HEK293 (cell line): ENCODE results near the gene TTBK1.

ENCODE experiments used
- REST ChIP-seq: fragments of 450-650 bp; formaldehyde crosslinking; IDR thresholded peaks from 2 replicates; pipeline ENCODE4 v1.5.1; 2016; ENCODE audit warnings: missing biosample characterization, missing genetic modification characterization
- ZBTB17 ChIP-seq: fragments of 450-650 bp; formaldehyde crosslinking; IDR thresholded peaks from 2 replicates; pipeline ENCODE4 v1.5.1; 2016; ENCODE audit warnings: missing biosample characterization, missing genetic modification characterization
- ZNF138 ChIP-seq: fragments of 450-650 bp; formaldehyde crosslinking; IDR thresholded peaks from 2 replicates; pipeline ENCODE4 v1.5.1; 2016; ENCODE audit warnings: missing biosample characterization, missing genetic modification characterization, borderline replicate concordance
- ZNF624 ChIP-seq: fragments of 450-650 bp; formaldehyde crosslinking; IDR thresholded peaks from 2 replicates; pipeline ENCODE4 v1.5.1; 2017; ENCODE audit warnings: missing biosample characterization, missing genetic modification characterization
- TF ChIP-seq, protein P1 (sequence below): fragments of 450-650 bp; formaldehyde crosslinking; IDR thresholded peaks from 2 replicates; pipeline ENCODE4 v1.5.1; 2016; ENCODE audit warnings: missing biosample characterization, missing genetic modification characterization

DNA sequence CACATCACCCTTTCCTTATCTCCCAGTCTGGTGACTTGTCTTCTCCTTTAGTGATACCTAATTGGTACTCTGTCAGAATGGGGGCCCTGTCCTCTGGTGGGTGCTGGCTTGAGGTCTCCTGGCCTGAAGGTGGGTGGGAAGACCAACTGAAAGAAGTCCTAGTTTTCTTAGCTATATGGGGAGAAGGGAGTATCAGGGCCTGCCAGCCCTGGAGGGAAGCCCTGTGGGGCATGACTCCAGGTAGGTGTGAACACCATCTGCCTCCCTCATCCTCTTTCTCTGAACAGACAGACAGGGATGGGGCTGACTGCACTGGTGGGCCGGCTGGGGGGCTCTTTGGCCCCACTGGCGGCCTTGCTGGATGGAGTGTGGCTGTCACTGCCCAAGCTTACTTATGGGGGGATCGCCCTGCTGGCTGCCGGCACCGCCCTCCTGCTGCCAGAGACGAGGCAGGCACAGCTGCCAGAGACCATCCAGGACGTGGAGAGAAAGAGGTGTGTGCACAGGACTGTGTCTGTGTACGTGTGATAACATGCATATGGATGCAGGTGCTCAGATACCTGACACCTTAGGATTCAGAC lies 60.6 kb downstream of the TTBK1 start:
- TF ChIP-seq, protein P1, sequence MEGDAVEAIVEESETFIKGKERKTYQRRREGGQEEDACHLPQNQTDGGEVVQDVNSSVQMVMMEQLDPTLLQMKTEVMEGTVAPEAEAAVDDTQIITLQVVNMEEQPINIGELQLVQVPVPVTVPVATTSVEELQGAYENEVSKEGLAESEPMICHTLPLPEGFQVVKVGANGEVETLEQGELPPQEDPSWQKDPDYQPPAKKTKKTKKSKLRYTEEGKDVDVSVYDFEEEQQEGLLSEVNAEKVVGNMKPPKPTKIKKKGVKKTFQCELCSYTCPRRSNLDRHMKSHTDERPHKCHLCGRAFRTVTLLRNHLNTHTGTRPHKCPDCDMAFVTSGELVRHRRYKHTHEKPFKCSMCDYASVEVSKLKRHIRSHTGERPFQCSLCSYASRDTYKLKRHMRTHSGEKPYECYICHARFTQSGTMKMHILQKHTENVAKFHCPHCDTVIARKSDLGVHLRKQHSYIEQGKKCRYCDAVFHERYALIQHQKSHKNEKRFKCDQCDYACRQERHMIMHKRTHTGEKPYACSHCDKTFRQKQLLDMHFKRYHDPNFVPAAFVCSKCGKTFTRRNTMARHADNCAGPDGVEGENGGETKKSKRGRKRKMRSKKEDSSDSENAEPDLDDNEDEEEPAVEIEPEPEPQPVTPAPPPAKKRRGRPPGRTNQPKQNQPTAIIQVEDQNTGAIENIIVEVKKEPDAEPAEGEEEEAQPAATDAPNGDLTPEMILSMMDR = no peak
- TF ChIP-seq ZNF624 (tag by site-specific recombination) = no peak
- no peak for TF ChIP-seq ZBTB17 (tag by site-specific recombination)
- no peak for TF ChIP-seq REST
- TF ChIP-seq ZNF138 (tag by site-specific recombination) = no peak
